GM18505 (cell line): Measurements from ENCODE around the gene SWAP70.
A peak's percentile ranks its signal among the peaks of the same experiment; 100 is the strongest.

ENCODE experiments used
- ATAC-seq: cut with Tn5 transposase; IDR thresholded peaks from one replicate; pipeline ENCODE4 v1.9.1; 2021; ENCODE audit not compliant: unreplicated experiment
- POLR2A ChIP-seq: IDR thresholded peaks from 4 replicates; pipeline ENCODE4 v1.6.1; 2011; ENCODE audit warnings: borderline replicate concordance; ENCODE audit not compliant: insufficient read depth, insufficient read length; ENCODE audit errors: extremely low read depth

Gene SWAP70

GRCh38 chr11:9633679-9634078 is 30.2 kb upstream of the SWAP70 start:
- TF ChIP-seq POLR2A: no peak
- no peak for ATAC-seq

GRCh38 chr11:9636691-9637090 is 27.2 kb upstream of the SWAP70 start:
- no peak for TF ChIP-seq POLR2A
- ATAC-seq: no peak

GRCh38 chr11:9639099-9639498 is 24.8 kb upstream of the SWAP70 start:
- ATAC-seq: no peak
- no peak for TF ChIP-seq POLR2A

- ATAC-seq: no peak
- no peak for TF ChIP-seq POLR2A
These were observed 23.9 kb upstream of the SWAP70 start for GRCh38 chr11:9639985-9640384.

- ATAC-seq: no peak
- TF ChIP-seq POLR2A: no peak
These were observed 21.0 kb upstream of the SWAP70 start for GRCh38 chr11:9642894-9643293.

GRCh38 chr11:9643751-9644150 is 20.1 kb upstream of the SWAP70 start:
- ATAC-seq: peak; percentile 59
- no peak for TF ChIP-seq POLR2A

GRCh38 chr11:9645881-9646280 is 18.0 kb upstream of the SWAP70 start:
- no peak for TF ChIP-seq POLR2A
- no peak for ATAC-seq

GRCh38 chr11:9646324-9646723 is 17.6 kb upstream of the SWAP70 start:
- TF ChIP-seq POLR2A: no peak
- ATAC-seq: no peak

- ATAC-seq: no peak
- no peak for TF ChIP-seq POLR2A
These were observed 12.4 kb upstream of the SWAP70 start for GRCh38 chr11:9651481-9651880.

GRCh38 chr11:9651899-9652748 is 11.8 kb upstream of the SWAP70 start:
- no peak for ATAC-seq
- no peak for TF ChIP-seq POLR2A

GRCh38 chr11:9653871-9654270 is 10.0 kb upstream of the SWAP70 start:
- no peak for ATAC-seq
- no peak for TF ChIP-seq POLR2A

- no peak for ATAC-seq
- no peak for TF ChIP-seq POLR2A
These were observed 7.0 kb upstream of the SWAP70 start for GRCh38 chr11:9656864-9657263.

GRCh38 chr11:9657531-9657930 is 6.3 kb upstream of the SWAP70 start:
- no peak for ATAC-seq
- TF ChIP-seq POLR2A: no peak

GRCh38 chr11:9660886-9661285 is 3.0 kb upstream of the SWAP70 start:
- TF ChIP-seq POLR2A: no peak
- no peak for ATAC-seq
